Muscle of arm (tissue), 12 donors: Measurements from ENCODE around the gene FAM163A. TPM values are rescaled to one million over a fixed set of nuclear protein-coding genes. Genes with fewer than 3 reads are reported as not detected.
A peak's percentile ranks its signal among the peaks of the same experiment; 100 is the strongest.
"Not testable (repeated sequence)": the region's sequence is repeated elsewhere in the genome, so short reads cannot be mapped to it uniquely, and the experiment has no call there.

Source experiments
- DNase-seq: peaks from one replicate; pipeline ENCODE4 v3.0.0-alpha.2; 2013
- polyA plus RNA-seq, 12 donors: library from polyadenylated mRNA; unstranded; fragments of 120-200 nt; gene quantifications; one replicate each; pipeline ENCODE4 v1.2.1, GENCODE V29; 2013; ENCODE audit not compliant: insufficient read length in 12 of 12

FAM163A gene
- polyA plus RNA-seq, 12 donors, result 0.17 to 3.6 (median 0.24) TPM; not detected in 1

- no peak for DNase-seq
Observed at GRCh38 chr1:179814546-179814838, 71.4 kb downstream of the FAM163A start.

- DNase-seq, result no peak
Observed at GRCh38 chr1:179815641-179816040, 72.5 kb downstream of the FAM163A start.

- peak; percentile 61 for DNase-seq
Observed at GRCh38 chr1:179816196-179816960, 73.3 kb downstream of the FAM163A start.

GRCh38 chr1:179817056-179817455 lies 74.0 kb downstream of the FAM163A start:
- no peak for DNase-seq

- DNase-seq, result peak; percentile 49
Observed at GRCh38 chr1:179817789-179818188, 74.7 kb downstream of the FAM163A start.

- DNase-seq, result no peak
Observed at GRCh38 chr1:179818260-179818659, 75.2 kb downstream of the FAM163A start.

- DNase-seq, result no peak
Observed at GRCh38 chr1:179818743-179819173, 75.7 kb downstream of the FAM163A start.

GRCh38 chr1:179820226-179820970 lies 77.3 kb downstream of the FAM163A start:
- DNase-seq, result no peak

- no peak for DNase-seq
Observed at GRCh38 chr1:179821524-179821923, 78.4 kb downstream of the FAM163A start.

- DNase-seq, result no peak
Observed at GRCh38 chr1:179822065-179822464, 79.0 kb downstream of the FAM163A start.

- no peak for DNase-seq
Observed at GRCh38 chr1:179823693-179824092, 80.6 kb downstream of the FAM163A start.

DNA sequence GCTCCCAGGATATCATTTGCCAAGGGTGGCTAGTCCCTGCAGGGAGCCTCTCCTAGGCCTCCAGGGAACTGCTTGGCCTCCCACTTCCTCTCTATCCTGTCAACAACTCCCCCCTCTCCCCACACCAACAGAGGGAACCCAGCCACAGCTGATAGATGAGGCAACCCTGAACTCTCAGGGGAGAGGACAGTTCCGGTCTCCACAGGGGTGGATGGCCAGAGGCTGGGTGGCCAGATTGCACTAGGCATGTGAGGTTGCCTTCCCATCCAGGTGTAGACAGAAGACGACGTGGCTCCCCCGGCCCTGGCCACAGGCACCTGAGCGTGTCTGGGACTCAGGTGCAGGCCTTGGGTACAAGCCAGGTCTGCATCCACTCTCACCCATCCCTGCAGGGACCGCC lies 81.2 kb downstream of the FAM163A start:
- DNase-seq, result no peak

DNA sequence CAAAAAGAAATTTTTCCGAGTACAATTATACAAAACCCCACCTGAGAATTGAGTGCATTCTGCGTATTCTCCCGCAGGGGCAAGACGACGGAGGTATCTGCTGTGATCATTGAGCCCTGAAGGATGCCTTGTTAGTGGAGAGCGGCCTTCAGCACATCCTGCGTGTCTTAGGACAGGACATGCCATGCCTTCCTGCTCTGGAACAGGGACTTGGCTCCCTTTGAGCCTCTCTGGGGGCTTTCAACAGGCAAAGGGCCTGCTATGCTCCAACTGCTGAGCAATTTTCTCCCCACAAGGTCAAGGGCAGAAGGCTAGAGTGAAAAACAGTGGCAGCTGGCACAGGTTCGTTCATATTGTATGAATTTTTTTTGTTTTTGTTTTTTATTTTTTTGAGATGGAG lies 82.1 kb downstream of the FAM163A start:
- no peak for DNase-seq

- no peak for DNase-seq
Observed at GRCh38 chr1:179825798-179826460, 82.8 kb downstream of the FAM163A start.

GRCh38 chr1:179826626-179827280 lies 83.7 kb downstream of the FAM163A start:
- no peak for DNase-seq

- no peak for DNase-seq
Observed at GRCh38 chr1:179828554-179829110, 85.5 kb downstream of the FAM163A start.

- no peak for DNase-seq
Observed at GRCh38 chr1:179831225-179831624, 88.1 kb downstream of the FAM163A start.

GRCh38 chr1:179831852-179832699 lies 89.0 kb downstream of the FAM163A start:
- DNase-seq, result no peak

GRCh38 chr1:179836686-179837445 lies 93.8 kb downstream of the FAM163A start:
- not testable (repeated sequence) for DNase-seq

- no peak for DNase-seq
Observed at GRCh38 chr1:179840107-179840506, 97.0 kb downstream of the FAM163A start.
